Bronchial epithelial cell (primary cell): ENCODE data around the gene TENM4. TPM values are rescaled to one million over a fixed set of nuclear protein-coding genes. Genes with fewer than 3 reads are reported as not detected.

Experiments
- DNase-seq: peaks from one replicate; pipeline ENCODE4 v3.0.0-alpha.2; 2010; ENCODE audit warnings: low read depth
- FAIRE-seq: peaks from 2 replicates; lab custom pipeline; 2011; peaks lifted over from hg19 to GRCh38; lab: Jason Lieb, UNC
- H3K27me3 ChIP-seq: 2 replicates; pipeline ENCODE4 v1.5.1; 2011; ENCODE audit warnings: low read length; ENCODE audit not compliant: control insufficient read depth, insufficient read depth
- H3K36me3 ChIP-seq: 2 replicates; pipeline ENCODE4 v1.5.1; 2011; ENCODE audit warnings: low read length; ENCODE audit not compliant: control insufficient read depth, insufficient read depth
- H3K4me3 ChIP-seq: 2 replicates; pipeline ENCODE4 v1.5.1; 2011; ENCODE audit warnings: mild to moderate bottlenecking, low read depth, low read length, control low read depth
- total RNA-seq: library from RNA; depleted of rRNA; stranded (reverse); fragments of >200 nt; gene quantifications from 2 replicates; pipeline ENCODE4 v1.2.1, GENCODE V29; 2014
- TF ChIP-seq, protein P1 (sequence below): IDR thresholded peaks from 2 replicates; pipeline ENCODE4 v1.5.1; 2011; ENCODE audit warnings: mild to moderate bottlenecking, moderate library complexity, low read length, control low read depth, inconsistent platforms; ENCODE audit not compliant: insufficient read depth, severe bottlenecking

Gene TENM4
- total RNA-seq, 1 donor from 2014 or later: 6.1 TPM

DNA sequence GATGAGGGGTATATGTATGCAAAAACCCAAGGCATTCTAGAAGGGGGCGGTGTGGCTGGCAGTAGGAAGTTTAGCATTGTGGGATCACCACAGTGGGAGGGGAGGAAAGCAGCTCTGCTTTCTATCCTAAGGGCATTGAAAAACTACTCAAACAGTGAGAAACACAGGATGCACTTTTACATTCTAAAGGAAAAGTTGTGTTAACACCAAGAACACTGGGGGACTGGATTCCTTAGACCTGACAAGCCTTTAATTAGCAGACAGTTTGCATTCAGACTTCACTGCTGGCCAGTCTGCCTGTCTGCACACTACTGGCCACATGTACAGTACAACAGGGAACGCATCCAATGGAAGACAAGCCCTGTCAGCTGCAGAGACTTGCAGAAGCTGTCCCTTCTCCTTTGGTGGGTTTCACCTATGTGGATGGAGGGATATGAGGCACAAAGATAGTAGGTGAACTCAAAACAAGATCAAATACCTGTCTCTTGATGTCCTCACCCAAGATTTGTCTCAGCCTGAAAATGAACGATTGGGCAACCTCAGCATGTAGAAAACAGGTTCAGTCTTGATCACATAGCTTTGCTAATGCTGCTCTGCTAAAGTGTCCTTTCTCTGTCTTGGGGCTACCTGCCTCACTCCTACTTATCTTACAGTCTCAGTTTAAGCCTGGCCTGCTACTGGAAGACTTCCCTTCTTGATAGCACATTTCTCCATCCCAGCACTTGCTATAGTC is 64.8 kb downstream of the TENM4 start:
- Histone ChIP-seq H3K4me3 (no peak overlapping the region), H3K36me3 (no peaks in the 10 kb centered on the region), H3K27me3 (no peaks in the 10 kb centered on the region)
- FAIRE-seq (peak; percentile 80), DNase-seq (peak; percentile 97)
- TF ChIP-seq, protein P1, sequence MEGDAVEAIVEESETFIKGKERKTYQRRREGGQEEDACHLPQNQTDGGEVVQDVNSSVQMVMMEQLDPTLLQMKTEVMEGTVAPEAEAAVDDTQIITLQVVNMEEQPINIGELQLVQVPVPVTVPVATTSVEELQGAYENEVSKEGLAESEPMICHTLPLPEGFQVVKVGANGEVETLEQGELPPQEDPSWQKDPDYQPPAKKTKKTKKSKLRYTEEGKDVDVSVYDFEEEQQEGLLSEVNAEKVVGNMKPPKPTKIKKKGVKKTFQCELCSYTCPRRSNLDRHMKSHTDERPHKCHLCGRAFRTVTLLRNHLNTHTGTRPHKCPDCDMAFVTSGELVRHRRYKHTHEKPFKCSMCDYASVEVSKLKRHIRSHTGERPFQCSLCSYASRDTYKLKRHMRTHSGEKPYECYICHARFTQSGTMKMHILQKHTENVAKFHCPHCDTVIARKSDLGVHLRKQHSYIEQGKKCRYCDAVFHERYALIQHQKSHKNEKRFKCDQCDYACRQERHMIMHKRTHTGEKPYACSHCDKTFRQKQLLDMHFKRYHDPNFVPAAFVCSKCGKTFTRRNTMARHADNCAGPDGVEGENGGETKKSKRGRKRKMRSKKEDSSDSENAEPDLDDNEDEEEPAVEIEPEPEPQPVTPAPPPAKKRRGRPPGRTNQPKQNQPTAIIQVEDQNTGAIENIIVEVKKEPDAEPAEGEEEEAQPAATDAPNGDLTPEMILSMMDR: no peak

DNA sequence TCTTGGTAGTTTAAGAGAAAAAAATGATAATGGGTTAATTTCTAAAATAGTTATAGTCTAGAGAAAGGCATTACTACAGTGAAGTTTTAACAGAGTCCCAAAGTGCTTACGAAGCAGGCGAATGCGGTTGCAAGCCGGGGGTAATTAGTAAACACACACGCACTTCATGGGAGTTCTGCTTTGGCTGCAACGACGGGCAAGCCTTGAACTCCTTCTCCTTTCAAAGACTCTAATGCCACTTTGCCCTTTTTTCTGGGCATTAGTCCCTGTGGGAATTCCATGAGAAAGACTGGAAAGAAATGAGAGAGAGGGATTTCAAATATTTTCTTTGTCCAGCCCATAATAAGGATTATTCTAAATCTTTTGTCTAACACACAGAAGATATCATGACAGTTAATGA is 66.1 kb downstream of the TENM4 start:
- FAIRE-seq (no peak), DNase-seq (no peak)
- Histone ChIP-seq H3K27me3 (no peaks in the 10 kb centered on the region), H3K36me3 (no peaks in the 10 kb centered on the region), H3K4me3 (no peak overlapping the region)
- TF ChIP-seq, protein P1: no peak

DNA sequence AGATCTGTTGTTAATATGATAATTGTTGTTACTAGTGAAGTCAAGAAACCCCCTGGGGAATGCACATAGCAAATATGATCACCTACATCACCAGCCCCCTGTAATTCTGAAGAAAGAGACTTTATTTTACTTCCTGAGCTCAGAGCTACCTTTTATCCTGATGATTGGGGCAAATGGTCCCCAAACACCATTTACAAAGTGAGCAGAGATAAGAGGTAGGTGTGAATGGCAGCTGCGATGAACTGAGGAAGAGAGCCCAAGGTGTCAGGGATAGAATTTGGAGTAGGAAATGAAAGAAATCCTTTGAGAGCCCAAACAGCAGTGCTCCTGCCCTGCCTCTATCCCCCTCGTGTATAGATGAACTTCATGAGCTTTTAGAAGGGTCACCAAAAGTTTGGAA is 69.1 kb downstream of the TENM4 start:
- FAIRE-seq: no peak
- no peak overlapping the region for H3K4me3 ChIP-seq
- H3K36me3 ChIP-seq: no peaks in the 10 kb centered on the region
- H3K27me3 ChIP-seq: no peaks in the 10 kb centered on the region
- TF ChIP-seq, protein P1: no peak
- no peak for DNase-seq

DNA sequence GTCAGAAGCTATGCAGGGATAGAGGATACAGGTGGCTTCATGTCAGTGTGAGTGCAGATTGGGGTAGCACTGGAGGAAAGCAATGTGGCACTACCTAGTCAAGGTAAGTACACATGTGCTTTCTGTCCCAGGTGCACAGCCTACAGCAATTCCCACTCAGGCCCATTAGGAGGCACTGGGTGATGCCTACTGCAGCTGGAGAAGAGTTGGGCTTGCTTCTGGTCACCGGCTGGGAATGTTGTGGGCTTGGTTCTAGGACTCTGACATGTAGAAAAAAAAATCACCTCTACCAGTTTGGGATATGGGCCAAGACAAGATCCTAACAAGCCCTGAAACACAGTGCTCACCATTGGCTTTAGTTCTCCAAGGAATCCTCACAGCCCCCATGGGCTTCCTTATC is 69.7 kb downstream of the TENM4 start:
- Histone ChIP-seq H3K27me3 (no peaks in the 10 kb centered on the region), H3K4me3 (no peak overlapping the region), H3K36me3 (no peaks in the 10 kb centered on the region)
- peak; percentile 71 for DNase-seq
- TF ChIP-seq, protein P1: peak; percentile 41
- FAIRE-seq: no peak

DNA sequence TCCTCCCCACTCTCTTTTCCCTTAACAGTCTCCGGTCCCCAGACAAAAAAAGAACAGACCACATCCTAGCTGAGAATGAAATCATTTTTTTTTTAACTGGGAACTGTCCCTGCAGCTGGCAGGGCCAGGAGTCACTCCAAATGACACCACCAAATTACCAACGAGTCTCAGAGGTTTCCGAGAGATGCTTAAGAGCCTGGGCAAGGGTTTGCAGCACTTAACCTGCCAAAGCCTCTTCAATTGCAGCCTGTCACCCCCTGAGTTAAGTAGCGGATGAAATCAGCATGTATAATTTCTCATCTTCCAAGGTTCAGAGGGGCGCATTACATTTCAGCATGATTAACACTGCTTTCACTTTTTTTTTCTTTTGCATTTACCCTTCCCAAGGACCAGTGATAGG is 71.8 kb downstream of the TENM4 start:
- TF ChIP-seq, protein P1: no peak
- DNase-seq (no peak), FAIRE-seq (no peak)
- Histone ChIP-seq H3K36me3 (no peaks in the 10 kb centered on the region), H3K27me3 (no peaks in the 10 kb centered on the region), H3K4me3 (no peak overlapping the region)

DNA sequence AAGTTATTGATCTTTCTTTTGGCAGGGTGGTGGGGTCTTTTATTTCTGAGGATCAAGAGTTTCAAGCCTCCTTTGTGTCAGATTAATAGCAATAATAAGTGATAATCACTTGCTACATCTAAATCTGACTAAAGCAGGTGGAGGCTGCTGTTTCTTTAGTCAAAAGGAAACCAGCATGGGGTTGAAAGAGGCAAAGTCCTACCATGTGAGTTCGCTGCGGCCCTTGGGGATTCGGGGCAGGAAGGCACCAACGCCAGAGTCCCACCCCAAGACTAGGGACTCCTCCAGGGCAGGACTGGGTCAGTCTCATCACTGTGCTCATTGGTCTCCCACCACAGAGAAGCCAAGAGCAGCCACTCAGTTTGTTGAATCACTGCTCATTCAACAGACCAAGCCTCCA is 73.0 kb downstream of the TENM4 start:
- H3K4me3 ChIP-seq: no peak overlapping the region
- FAIRE-seq (no peak), DNase-seq (no peak)
- no peaks in the 10 kb centered on the region for H3K27me3 ChIP-seq
- H3K36me3 ChIP-seq: no peaks in the 10 kb centered on the region
- TF ChIP-seq, protein P1: no peak
